NAMALWA (cell line): ENCODE measurements around the gene CD8B.

ENCODE experiments used
- DNase-seq: peaks from one replicate; pipeline ENCODE4 v3.0.0-alpha.2; 2015; ENCODE audit warnings: low spot score

Gene CD8B

GRCh38 chr2:86800856-86801567, 60.7 kb downstream of the CD8B start:
- no peak for DNase-seq

- DNase-seq = no peak
These were observed 66.8 kb downstream of the CD8B start for GRCh38 chr2:86794861-86795260.

GRCh38 chr2:86793752-86794151, 67.9 kb downstream of the CD8B start:
- no peak for DNase-seq

GRCh38 chr2:86791573-86791972, 70.1 kb downstream of the CD8B start:
- no peak for DNase-seq

- no peak for DNase-seq
These were observed 70.8 kb downstream of the CD8B start, which contains the start of gene CD8A for GRCh38 chr2:86790676-86791572. Gene CD8A (minus strand): TSS chr2:86790913. CDS start chr2:86790825, 88 bp downstream.

- no peak for DNase-seq
These were observed 71.5 kb downstream of the CD8B start for GRCh38 chr2:86790134-86790675.

- no peak for DNase-seq
These were observed 72.0 kb downstream of the CD8B start for GRCh38 chr2:86789687-86790133.

- DNase-seq = no peak
These were observed 72.6 kb downstream of the CD8B start for GRCh38 chr2:86788881-86789686.

- DNase-seq = no peak
These were observed 73.5 kb downstream of the CD8B start for GRCh38 chr2:86788165-86788564.

- DNase-seq = no peak
These were observed 74.0 kb downstream of the CD8B start for GRCh38 chr2:86787736-86788135.

GRCh38 chr2:86786001-86786536, 75.6 kb downstream of the CD8B start:
- DNase-seq = no peak

- no peak for DNase-seq
These were observed 76.2 kb downstream of the CD8B start for GRCh38 chr2:86785456-86785855.

- DNase-seq = no peak
These were observed 77.9 kb downstream of the CD8B start for GRCh38 chr2:86783615-86784339.

- no peak for DNase-seq
These were observed 78.9 kb downstream of the CD8B start for GRCh38 chr2:86782748-86783147.

- no peak for DNase-seq
These were observed 80.3 kb downstream of the CD8B start for GRCh38 chr2:86781363-86781762.

GRCh38 chr2:86779971-86780370, 81.7 kb downstream of the CD8B start:
- no peak for DNase-seq

GRCh38 chr2:86778957-86779356, 82.7 kb downstream of the CD8B start:
- DNase-seq = no peak

GRCh38 chr2:86776532-86776931, 85.2 kb downstream of the CD8B start:
- no peak for DNase-seq

GRCh38 chr2:86775338-86775737, 86.3 kb downstream of the CD8B start:
- no peak for DNase-seq

GRCh38 chr2:86774862-86775261, 86.8 kb downstream of the CD8B start:
- DNase-seq = no peak

GRCh38 chr2:86772611-86773010, 89.1 kb downstream of the CD8B start:
- DNase-seq = no peak
